Right hindlimb (tissue), 1 donor: ENCODE measurements around the gene DOK6.
"Not testable (repeated sequence)": the region's sequence is repeated elsewhere in the genome, so short reads cannot be mapped to it uniquely, and the experiment has no call there.

Source experiments
- DNase-seq: peaks from one replicate; pipeline ENCODE4 v3.0.0-alpha.2; 2018

The DOK6 gene

GRCh38 chr18:69631281-69631680 lies 230.6 kb downstream of the DOK6 start:
- no peak for DNase-seq

DNA sequence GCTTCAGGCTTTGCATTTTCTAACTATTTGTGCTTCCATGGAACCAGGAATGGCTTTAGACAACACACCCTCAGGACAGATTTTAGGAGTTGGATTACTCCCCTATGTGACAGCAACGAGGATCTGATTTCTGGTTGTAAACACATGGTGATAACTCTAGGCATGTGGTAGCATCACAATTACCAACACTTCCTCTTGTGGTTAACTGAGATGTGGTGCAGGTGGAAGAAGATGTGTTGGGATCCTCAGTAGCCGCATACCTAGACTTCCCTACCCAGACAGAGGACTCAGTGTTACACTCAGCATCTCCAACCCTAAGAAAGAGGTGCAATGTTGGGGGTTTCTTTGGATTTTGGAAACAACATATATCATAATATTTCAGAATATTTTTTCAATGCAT lies 234.8 kb downstream of the DOK6 start:
- DNase-seq = no peak

GRCh38 chr18:69636529-69637301 lies 236.0 kb downstream of the DOK6 start:
- no peak for DNase-seq

DNA sequence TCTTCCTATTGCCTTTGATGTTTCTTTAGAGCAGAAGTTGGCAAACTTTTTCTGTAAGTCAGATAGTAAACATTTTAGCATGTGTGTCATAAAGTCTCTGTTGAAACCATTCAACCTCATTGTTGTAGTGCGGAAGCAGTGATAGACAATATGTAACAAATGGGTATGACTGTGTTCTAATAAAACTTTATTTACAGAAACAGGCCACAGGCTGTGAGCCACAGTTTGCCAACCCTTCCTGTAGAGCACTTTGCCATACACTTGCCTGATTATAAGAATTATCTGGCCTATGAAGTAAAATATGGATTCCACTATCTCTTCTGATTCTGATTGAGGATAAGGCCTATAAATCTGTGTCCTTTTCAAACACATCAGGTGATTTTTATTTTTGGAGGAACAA lies 237.4 kb downstream of the DOK6 start:
- no peak for DNase-seq

GRCh38 chr18:69647702-69648101 lies 247.0 kb downstream of the DOK6 start:
- no peak for DNase-seq

- DNase-seq = no peak
These were observed 247.8 kb downstream of the DOK6 start for GRCh38 chr18:69648486-69648885.

DNA sequence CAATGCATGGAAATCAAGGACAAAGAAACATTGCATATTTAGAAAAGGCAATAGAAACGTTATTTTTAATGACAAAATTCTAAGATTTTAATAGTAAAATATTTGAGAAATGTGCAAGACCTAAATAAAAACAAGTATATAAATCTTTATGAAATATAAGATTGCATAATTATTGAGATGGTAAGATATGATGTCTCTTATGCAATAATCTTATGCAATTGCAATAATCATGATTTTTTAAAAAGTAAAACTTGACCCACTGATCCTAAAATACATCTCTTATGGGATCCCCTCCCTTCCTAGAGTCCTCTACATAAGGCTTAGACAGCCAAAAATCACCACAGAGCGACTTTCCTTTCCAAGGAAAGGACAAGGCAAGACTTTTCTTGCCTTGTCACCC lies 249.0 kb downstream of the DOK6 start:
- no peak for DNase-seq

GRCh38 chr18:69651243-69651642 lies 250.6 kb downstream of the DOK6 start:
- DNase-seq = no peak

DNA sequence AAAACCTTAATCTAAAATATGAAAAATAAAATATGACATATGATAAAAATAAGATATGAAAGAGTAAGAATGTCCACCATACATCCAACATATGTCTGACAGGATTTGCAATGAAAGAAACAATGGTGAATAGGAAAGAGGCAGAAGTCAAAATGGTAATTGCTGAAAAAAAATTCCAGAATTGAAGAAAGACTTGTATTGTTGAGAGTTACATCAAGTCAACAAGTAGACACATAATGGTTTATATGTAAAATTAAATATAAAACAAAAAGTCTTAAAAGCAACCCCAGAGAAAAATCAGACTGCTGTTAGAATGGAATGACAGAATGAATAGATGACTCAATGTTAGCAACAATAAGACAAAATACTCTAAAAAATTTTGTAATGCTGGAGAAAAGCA lies 255.1 kb downstream of the DOK6 start:
- DNase-seq = no peak

DNA sequence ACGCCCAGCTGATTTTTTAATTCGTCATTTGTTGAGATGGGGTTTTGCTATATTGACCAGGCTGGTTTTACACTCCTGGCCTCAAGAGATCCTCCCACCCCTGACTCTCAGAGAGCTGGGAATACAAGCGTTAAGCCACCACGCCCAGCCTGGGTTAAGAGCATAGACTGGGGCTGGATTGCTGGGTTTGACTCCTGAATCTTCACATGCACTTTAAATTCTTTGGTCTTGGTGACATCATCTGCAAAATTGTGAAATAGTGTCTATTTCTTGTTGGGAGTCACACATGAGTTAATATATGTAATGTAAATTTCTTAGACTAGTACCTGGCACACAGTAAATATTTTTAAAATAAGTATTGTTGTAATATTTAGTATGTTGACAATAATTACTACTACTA lies 257.4 kb downstream of the DOK6 start:
- no peak for DNase-seq

GRCh38 chr18:69658685-69659084 lies 258.0 kb downstream of the DOK6 start:
- no peak for DNase-seq

- no peak for DNase-seq
These were observed 258.5 kb downstream of the DOK6 start for GRCh38 chr18:69659142-69659651.

GRCh38 chr18:69662090-69662489 lies 261.4 kb downstream of the DOK6 start:
- not testable (repeated sequence) for DNase-seq

DNA sequence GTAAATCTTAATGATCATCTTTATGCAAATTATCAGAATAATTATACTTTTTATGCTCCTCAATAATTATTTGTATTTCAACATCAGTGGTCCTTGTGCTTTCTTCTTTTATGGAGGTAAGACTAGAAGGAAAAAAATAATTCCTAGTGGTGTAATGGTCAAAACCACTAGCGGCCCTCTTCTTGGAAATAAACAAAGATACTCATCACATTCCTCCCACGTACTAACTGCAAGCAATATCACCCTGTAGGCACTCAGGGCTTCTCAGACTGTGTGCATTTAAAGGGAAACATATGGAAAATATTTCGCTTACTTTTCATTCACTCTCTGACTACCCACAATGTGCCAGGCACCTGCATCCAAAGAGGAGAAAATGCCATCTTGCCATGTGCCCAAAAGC lies 263.7 kb downstream of the DOK6 start:
- DNase-seq = no peak

GRCh38 chr18:69674292-69674877 lies 273.7 kb downstream of the DOK6 start:
- no peak for DNase-seq

- no peak for DNase-seq
These were observed 274.3 kb downstream of the DOK6 start for GRCh38 chr18:69674966-69675365.

DNA sequence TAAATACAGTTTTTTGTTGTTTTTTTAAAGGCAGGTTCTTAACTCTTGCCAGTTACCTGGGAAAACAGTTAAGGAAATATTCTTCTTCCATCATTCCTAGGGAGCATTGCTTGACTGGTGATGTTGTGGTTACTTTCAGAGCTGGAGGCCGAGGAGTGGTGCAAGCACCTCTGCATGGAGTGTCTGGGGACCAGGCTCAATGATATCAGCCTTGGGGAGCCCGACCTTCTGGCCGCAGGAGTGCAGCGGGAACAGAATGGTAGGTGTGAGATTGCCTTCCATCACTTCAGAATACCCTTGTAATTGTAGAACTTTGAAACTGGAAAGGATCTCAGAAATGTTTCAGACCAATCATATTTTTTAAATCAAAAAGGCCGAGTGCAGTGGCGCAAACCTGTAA lies 276.9 kb downstream of the DOK6 start:
- no peak for DNase-seq

DNA sequence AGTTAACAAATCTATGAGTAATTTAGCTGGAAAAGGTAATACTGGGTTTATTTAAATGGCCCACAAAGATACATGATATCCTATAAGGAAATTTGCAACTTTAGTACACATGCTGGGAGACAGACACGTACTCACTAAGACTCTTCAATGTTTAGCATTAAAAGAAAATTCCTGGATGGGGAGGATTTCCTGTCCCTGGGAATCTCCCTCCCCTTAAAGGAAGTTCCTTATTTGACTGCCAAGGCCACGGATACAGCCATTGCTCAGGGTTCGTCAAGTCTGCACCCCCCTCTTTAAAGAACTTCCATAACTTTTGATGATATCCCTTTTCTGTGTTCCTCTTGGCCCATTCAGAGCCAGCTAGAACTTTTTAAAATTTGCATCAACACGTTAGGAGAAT lies 279.4 kb downstream of the DOK6 start:
- no peak for DNase-seq

- DNase-seq = no peak
These were observed 282.5 kb downstream of the DOK6 start for GRCh38 chr18:69683176-69683575.

DNA sequence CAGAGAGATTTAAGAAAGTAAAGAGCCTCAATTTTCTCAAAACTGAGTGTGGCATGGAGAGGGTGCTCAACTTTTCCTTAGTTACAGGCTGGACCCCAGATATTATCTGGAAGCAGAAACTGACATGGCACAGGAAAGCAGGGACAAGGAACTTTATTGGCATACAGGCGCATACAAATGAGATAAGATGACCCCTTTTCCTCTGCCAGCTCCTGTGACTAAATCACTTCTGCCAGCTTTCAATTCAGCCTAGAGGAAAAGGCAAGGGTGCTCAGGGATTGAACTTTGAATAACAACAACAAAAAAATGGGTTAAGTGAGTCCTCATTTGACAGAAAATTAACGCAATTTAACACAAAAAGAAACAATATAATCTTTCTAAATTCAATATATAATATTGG lies 284.1 kb downstream of the DOK6 start:
- no peak for DNase-seq

DNA sequence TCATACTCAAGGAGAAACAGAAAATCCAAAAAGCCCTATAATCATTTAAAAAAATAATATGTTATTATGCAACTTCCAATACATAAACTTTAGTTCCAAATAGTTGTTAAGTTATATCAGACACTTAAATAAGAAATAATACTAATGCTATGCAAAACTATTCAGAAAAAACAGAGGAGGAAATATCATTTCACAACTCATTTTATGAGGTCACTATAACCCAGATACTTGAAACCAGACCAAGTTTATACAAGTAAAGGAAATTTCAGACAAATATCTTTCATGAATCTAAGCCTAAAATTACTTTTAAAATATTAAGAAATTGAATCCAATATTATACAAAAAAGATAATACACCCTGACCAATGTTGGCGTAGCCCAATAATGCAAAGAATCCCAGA lies 286.2 kb downstream of the DOK6 start:
- DNase-seq = no peak

DNA sequence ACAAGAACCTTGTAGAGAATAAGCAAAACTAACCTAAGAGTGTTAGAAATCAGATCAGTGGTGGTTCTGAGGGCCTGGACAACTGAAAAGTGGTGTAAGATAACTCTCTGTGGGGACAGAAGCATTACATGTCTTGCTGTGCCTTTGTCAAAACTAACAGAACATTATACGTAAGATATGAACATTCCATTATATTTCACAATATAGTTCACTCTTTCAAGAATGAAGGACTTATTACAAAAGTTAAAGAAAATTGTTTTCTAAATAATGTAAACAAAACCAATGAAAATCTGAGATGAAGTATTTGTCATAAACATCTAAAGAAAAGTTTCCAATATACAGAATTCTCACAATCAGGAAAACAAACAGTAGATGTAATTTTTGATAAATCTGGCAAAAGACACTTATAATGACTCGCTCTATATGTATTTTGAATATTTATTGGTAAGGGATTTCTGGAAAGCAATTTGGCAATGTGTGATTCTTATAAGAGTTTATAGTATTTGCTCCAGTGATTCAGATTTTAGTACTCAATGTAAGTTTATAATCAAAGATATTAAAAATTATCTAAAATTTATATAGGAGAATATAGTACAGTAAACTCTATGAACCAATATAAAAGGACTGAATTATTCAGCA lies 288.6 kb downstream of the DOK6 start:
- no peak for DNase-seq

GRCh38 chr18:69691008-69691760 lies 290.5 kb downstream of the DOK6 start:
- DNase-seq = no peak
